Right atrium auricular region (tissue), 2 donors: ENCODE measurements around the gene CABLES2. TPM values are rescaled to one million over a fixed set of nuclear protein-coding genes. Genes with fewer than 3 reads are reported as not detected.

Experiments
- DNase-seq: peaks from one replicate; pipeline ENCODE4 v3.0.0-alpha.2; 2019; ENCODE audit warnings: low spot score
- H3K27ac ChIP-seq, 2 donors: fragments of 200-600 bp; sonication (generic); 1 replicate in 1 of 2; 2 replicates in 1 of 2; pipeline ENCODE4 v1.5.1; 2016 to 2019
- H3K27me3 ChIP-seq, 2 donors: fragments of 200-600 bp; sonication (generic); one replicate each; pipeline versions ENCODE4 v1.5.1 to v1.6.0; 2017 to 2019
- H3K36me3 ChIP-seq: fragments of 200-600 bp; sonication (generic); one replicate; pipeline ENCODE4 v1.5.1; 2016
- H3K4me1 ChIP-seq, 2 donors: fragments of 200-600 bp; sonication (generic); one replicate each; pipeline versions ENCODE4 v1.5.1 to v1.6.0; 2017 to 2019
- H3K4me3 ChIP-seq, 2 donors: fragments of 200-600 bp; sonication (generic); 1 replicate in 1 of 2; 2 replicates in 1 of 2; pipeline ENCODE4 v1.5.1; 2017 to 2019; ENCODE audit warnings: mild to moderate bottlenecking in 1 of 2, moderate library complexity in 1 of 2
- H3K9me3 ChIP-seq, 2 donors: fragments of 200-600 bp; sonication (generic); one replicate each; pipeline ENCODE4 v1.5.1; 2019
- total RNA-seq, 2 donors: library from RNA; depleted of rRNA; stranded (reverse); fragments of >200 nt; gene quantifications; one replicate each; pipeline ENCODE4 v1.1.0, GENCODE V29; 2016
- TF ChIP-seq, protein P1 (sequence below), 2 donors: fragments of 200-600 bp; sonication (generic); IDR thresholded peaks; one replicate each; pipeline ENCODE4 v1.5.1; 2019; ENCODE audit warnings: antibody characterized with exemption in 2 of 2

Gene CABLES2
- total RNA-seq, 2 donors from 2014 or later = 10.8 to 17.7 TPM

DNA sequence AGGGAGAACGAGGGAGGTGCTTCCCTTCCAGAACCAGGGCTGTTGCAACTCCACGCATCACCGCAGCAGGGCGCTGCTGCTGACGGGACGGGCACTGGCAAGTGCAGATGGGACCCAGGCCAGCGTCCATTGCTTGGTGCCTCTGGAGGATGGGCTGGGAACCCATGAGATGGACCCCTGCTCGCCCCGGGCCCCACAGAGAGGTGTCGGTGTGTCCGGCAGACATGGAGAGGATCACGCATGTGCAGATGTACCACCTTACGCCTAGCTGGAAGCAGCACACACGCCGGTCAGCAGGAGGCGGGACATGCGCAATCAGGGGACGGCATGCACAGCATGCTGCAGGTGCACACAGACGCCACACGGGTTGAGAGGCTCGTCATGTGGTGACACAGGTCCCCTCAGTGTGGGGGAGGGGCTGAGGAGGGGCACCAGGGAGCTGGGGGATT lies 5.7 kb downstream of the CABLES2 start:
- H3K4me3 ChIP-seq = no peak overlapping the region
- TF ChIP-seq, protein P1, sequence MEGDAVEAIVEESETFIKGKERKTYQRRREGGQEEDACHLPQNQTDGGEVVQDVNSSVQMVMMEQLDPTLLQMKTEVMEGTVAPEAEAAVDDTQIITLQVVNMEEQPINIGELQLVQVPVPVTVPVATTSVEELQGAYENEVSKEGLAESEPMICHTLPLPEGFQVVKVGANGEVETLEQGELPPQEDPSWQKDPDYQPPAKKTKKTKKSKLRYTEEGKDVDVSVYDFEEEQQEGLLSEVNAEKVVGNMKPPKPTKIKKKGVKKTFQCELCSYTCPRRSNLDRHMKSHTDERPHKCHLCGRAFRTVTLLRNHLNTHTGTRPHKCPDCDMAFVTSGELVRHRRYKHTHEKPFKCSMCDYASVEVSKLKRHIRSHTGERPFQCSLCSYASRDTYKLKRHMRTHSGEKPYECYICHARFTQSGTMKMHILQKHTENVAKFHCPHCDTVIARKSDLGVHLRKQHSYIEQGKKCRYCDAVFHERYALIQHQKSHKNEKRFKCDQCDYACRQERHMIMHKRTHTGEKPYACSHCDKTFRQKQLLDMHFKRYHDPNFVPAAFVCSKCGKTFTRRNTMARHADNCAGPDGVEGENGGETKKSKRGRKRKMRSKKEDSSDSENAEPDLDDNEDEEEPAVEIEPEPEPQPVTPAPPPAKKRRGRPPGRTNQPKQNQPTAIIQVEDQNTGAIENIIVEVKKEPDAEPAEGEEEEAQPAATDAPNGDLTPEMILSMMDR (IDR thresholded peaks at IDR 0.05) = no peak
- H3K4me1 ChIP-seq = peaks cover 0 to 22% of the 10 kb centered on the region in 2 donors
- H3K36me3 ChIP-seq = peaks cover 1% of the 10 kb centered on the region
- no peaks in the 10 kb centered on the region for H3K9me3 ChIP-seq
- H3K27ac ChIP-seq = no peak overlapping the region
- H3K27me3 ChIP-seq = no peaks in the 10 kb centered on the region
- no peak for DNase-seq

DNA sequence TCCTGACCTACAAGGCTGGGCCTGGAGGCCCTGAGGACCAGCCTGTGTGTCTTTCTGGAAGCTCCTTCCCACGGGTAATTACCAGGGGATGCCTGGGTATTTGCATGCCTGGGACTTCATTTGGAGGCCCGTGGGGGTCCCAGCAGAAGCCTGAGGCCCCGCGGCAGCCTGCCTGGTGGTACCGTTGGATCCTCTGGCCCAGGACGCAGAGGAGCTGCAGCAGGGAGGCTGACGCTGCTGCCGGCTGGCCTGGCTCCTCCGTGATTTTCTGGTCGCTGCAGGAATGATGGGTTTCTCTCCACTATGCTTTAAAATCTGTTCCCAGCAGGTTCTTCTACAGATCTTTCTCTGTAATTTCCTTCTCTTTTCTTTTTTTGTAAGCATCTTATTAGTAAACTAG lies 6.5 kb downstream of the CABLES2 start:
- Histone ChIP-seq H3K4me1 (peaks cover 0 to 14% of the 10 kb centered on the region in 2 donors), H3K27me3 (no peaks in the 10 kb centered on the region), H3K4me3 (no peak overlapping the region), H3K36me3 (peaks cover 9% of the 10 kb centered on the region), H3K27ac (no peak overlapping the region), H3K9me3 (no peaks in the 10 kb centered on the region)
- DNase-seq = no peak
- TF ChIP-seq, protein P1 (IDR thresholded peaks at IDR 0.05) = no peak

DNA sequence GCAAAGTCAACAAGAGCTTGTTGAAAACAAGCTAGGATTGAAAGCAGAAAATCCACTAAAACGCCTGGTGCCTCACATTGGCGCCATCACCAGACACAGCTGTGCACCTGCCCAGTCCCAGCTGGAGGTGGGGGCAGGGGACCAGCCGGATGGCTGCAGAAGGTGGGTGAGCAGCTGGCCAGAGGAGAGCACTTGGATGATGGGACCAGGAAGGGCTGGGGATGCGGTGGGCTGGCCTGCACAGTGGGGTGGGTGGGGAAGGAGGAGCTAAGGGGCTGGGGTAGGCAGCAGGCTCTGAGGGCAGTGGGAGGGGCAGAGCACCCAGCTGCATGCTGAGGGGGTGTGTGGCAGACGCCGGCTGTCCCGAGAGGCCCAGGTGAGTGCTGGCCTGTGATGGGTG lies 7.1 kb downstream of the CABLES2 start:
- no peak overlapping the region for H3K4me3 ChIP-seq
- TF ChIP-seq, protein P1 (IDR thresholded peaks at IDR 0.05) = no peak
- no peaks in the 10 kb centered on the region for H3K27me3 ChIP-seq
- no peak for DNase-seq
- no peak overlapping the region for H3K27ac ChIP-seq
- H3K4me1 ChIP-seq = peaks cover 0 to 9% of the 10 kb centered on the region in 2 donors
- peaks cover 9% of the 10 kb centered on the region for H3K36me3 ChIP-seq
- no peaks in the 10 kb centered on the region for H3K9me3 ChIP-seq

DNA sequence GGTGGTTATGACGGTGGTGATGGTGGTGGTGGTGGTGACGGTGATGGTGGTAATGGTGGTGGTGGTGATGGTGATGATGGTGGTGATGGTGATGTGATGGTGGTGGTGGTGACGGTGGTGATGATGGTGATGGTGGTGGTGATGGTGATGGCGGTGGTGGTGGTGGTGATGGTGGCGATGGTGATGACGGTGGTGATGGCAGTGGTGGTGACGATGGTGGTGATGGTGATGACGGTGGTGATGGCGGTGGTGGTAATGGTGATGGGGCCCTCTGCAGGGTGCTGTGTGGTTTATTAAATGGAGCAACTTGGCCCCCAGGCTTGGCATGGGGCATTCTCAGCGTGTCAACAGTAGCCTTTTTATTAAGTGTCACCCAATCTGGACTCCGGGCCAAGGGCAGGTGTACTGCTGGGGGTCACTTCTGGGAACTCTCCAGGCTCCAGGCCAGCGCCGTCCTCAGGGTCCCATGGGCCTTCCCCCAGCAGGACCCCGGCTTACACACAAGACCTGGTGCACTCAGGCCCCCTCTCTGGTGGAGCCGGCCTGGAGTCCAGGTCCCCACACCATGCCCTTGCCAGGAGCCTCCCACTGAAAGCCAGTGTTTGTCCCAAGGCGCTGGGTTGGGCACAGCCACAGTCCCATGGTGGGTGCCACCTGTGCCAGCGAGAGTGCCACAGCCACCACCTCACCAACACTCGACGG lies 8.8 kb downstream of the CABLES2 start:
- no peaks in the 10 kb centered on the region for H3K27me3 ChIP-seq
- H3K27ac ChIP-seq = no peak overlapping the region
- no peaks in the 10 kb centered on the region for H3K9me3 ChIP-seq
- DNase-seq = no peak
- H3K36me3 ChIP-seq = peaks cover 21% of the 10 kb centered on the region
- no peaks in the 10 kb centered on the region for H3K4me1 ChIP-seq
- TF ChIP-seq, protein P1 (IDR thresholded peaks at IDR 0.05) = no peak
- no peak overlapping the region for H3K4me3 ChIP-seq

DNA sequence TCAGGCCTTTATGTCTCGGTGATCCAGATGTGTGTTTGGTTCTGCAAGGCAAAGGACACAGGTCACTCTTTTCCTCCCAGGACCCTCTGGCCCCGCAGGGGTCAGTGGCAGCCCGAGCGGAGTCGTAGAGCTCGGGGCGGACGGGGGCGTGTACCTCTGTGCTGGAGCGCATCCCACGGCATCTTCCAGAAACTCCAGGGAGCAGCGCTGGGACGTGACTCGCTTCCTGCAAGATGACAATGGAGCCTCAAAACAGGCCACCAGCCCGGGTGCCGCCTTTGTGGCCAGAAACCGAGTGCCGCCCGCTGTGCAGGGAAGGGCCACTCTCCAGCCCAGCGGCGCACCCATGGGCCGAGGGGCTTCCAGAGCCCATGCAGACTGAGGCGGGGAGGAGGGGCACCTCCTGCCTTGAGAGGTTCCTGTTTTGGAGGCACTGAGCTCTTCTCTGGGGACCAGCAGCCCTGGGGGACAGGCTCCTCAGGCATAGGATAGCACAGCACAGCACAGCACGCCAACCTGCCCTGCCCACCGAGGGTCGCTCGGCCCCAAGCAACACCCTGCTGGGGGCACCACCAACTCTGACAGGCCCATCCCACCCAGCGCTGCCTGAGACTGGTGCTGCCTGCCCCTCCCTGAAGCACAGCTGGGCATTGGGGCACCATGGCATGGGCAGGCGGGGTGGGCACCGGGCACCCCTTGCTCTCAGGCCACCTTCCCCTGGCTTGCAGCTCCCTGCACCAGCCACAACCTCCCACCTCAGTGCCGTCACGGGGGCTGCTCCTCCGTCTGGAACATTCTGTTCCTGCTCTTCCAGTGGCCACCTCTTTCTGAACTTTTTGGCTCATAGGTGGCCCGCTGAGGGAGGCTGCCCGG lies 10.5 kb downstream of the CABLES2 start:
- no peak for DNase-seq
- TF ChIP-seq, protein P1 (IDR thresholded peaks at IDR 0.05) = no peak
- Histone ChIP-seq H3K36me3 (peaks cover 34% of the 10 kb centered on the region), H3K27ac (no peak overlapping the region), H3K4me3 (no peak overlapping the region), H3K4me1 (no peaks in the 10 kb centered on the region), H3K27me3 (no peaks in the 10 kb centered on the region), H3K9me3 (no peaks in the 10 kb centered on the region)
